Measurements from ENCODE around the gene ATP5F1B. TPM values are rescaled to one million over a fixed set of nuclear protein-coding genes. Genes with fewer than 3 reads are reported as not detected.

The ATP5F1B gene
- total RNA-seq, 3 donors from 2014 or later, result 874 to 1,329 (median 1,265) TPM

DNA sequence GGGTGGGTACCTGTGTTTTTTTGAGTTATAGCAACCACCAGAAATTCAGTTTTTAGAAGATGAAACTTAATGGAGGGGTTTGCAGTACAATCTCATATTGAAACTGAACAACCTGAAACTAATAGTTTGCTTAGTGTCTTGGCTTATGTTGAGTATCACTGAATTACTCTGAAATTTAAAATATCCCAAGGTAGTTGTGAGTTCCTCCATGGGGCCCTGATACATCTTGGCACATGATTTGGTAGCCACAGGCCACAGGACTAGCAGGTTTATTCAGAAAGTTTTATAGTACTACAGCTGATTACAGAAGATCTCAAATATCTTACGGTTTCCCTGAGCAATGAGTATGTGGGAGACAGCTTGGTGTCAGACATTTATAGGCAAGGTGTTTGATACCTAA, 31.9 kb upstream of the ATP5F1B start:
- Histone ChIP-seq H3K4me1 (ENCODE audit: low read depth) (peaks cover 67% of the 10 kb centered on the region), H3K4me3 (no peak overlapping the region), H3K9me3 (no peaks in the 10 kb centered on the region), H3K36me3 (ENCODE audit: low read depth) (no peaks in the 10 kb centered on the region)
- intact Hi-C loops (cut with DNase I, micrococcal nuclease), result no loop called here
- ATAC-seq (peak; percentile 5), DNase-seq (no peak)
- TF ChIP-seq, protein P1, sequence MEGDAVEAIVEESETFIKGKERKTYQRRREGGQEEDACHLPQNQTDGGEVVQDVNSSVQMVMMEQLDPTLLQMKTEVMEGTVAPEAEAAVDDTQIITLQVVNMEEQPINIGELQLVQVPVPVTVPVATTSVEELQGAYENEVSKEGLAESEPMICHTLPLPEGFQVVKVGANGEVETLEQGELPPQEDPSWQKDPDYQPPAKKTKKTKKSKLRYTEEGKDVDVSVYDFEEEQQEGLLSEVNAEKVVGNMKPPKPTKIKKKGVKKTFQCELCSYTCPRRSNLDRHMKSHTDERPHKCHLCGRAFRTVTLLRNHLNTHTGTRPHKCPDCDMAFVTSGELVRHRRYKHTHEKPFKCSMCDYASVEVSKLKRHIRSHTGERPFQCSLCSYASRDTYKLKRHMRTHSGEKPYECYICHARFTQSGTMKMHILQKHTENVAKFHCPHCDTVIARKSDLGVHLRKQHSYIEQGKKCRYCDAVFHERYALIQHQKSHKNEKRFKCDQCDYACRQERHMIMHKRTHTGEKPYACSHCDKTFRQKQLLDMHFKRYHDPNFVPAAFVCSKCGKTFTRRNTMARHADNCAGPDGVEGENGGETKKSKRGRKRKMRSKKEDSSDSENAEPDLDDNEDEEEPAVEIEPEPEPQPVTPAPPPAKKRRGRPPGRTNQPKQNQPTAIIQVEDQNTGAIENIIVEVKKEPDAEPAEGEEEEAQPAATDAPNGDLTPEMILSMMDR (IDR thresholded peaks at IDR 0.05), result no peak

DNA sequence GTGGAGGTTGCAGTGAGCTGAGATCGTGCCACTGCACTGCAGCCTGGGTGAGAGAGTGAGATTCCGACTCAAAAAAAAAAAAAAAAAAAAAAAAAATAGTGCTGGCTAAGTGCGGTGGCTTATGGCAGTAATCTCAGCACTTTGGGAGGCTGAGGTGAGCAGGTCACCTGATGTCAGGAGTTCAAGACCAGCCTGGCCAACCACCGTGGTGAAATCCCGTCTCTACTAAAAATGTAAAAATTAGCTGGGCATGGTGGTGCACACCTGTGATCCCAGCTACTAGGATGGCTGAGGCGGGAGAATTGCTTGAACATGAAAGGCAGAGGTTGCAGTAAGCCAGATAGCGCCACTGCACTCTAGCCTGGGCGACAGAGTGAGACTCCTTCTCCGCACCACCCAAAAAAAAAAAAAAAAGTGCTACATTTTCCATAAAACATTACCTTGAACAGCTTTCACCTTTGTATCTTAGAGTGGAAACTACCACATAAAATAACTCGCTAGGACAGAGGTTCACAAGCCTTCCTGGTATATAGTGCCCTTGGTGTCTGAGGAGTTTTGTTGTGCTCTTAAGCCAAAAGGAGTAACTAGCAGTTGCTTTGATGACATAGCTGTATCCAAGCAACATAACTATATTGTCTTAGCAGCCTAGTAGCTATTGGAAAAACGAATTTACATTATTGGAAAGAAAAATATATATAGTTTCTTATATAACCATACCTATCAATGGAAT, 31.2 kb upstream of the ATP5F1B start:
- no peaks in the 10 kb centered on the region for H3K9me3 ChIP-seq
- DNase-seq, result peak in 2 of 3 donors; percentile 27 to 58
- H3K4me3 ChIP-seq, result no peak overlapping the region
- TF ChIP-seq, protein P1 (IDR thresholded peaks at IDR 0.05), result no peak
- peaks cover 67% of the 10 kb centered on the region for H3K4me1 ChIP-seq (ENCODE audit: low read depth)
- intact Hi-C loops (cut with DNase I, micrococcal nuclease), result no loop called here
- peak; percentile 92 for ATAC-seq
- no peaks in the 10 kb centered on the region for H3K36me3 ChIP-seq (ENCODE audit: low read depth)

DNA sequence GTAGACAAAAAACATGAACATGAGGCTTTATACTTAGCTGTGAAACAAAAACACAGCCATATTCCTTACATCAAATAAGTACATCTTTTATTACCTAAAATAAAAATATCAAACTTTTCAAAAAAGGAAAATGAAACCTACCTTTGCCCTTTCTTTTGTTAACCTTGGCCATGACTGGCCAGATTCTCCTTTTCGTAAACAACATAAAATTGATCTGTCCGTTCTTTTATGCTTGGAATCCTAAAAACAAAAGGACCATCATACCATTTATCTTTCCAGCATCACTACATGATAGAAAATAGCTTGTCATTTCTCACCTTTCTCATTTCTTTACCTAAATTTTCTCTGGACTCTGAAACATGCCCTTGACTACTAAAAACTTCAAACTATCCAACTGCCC, 25.8 kb upstream of the ATP5F1B start:
- Histone ChIP-seq H3K4me1 (ENCODE audit: low read depth) (peaks cover 61% of the 10 kb centered on the region), H3K36me3 (ENCODE audit: low read depth) (no peaks in the 10 kb centered on the region), H3K9me3 (no peaks in the 10 kb centered on the region), H3K4me3 (no peak overlapping the region)
- TF ChIP-seq, protein P1 (IDR thresholded peaks at IDR 0.05), result no peak
- intact Hi-C loops (cut with DNase I, micrococcal nuclease), result no loop called here
- ATAC-seq (peak; percentile 38), DNase-seq (no peak)

DNA sequence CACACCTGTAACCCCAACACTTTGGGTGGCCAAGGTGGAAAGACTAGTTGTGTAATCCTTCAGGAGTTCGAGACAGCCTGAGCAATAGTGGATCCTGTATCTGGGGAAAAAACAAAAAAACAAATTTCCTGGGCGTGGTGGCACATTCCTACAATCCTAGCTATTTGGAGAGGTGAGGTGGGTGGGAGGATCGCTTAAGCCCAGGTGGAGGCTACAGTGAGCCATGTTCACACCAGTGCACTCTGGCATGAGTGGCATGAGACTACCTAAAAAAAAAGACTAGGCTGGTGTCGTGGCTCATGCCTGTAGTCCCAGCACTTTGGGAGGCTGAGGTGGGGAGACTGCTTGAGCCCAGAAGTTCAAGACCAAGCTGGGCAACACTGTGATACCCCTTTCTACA, 25.1 kb upstream of the ATP5F1B start:
- intact Hi-C loops (cut with DNase I, micrococcal nuclease), result no loop called here
- no peak overlapping the region for H3K4me3 ChIP-seq
- no peaks in the 10 kb centered on the region for H3K9me3 ChIP-seq
- H3K4me1 ChIP-seq (ENCODE audit: low read depth), result peaks cover 56% of the 10 kb centered on the region
- DNase-seq (peak in 1 of 3 donors; percentile 12), ATAC-seq (peak; percentile 20)
- TF ChIP-seq, protein P1 (IDR thresholded peaks at IDR 0.05), result no peak
- H3K36me3 ChIP-seq (ENCODE audit: low read depth), result no peaks in the 10 kb centered on the region

DNA sequence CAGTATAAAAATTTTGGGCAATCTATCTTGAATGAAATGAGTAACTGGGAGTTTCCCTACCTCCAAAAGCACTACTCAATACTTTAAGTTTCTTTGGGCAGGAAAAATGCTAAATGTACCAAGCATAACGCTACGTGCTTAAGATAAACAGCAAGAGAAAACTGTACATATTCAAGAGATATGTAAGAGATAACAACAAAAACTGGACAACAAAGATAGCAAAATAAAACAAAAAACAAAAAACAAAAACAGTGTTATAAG, 22.3 kb upstream of the ATP5F1B start:
- TF ChIP-seq, protein P1 (IDR thresholded peaks at IDR 0.05), result no peak
- Histone ChIP-seq H3K36me3 (ENCODE audit: low read depth) (no peaks in the 10 kb centered on the region), H3K4me1 (ENCODE audit: low read depth) (peaks cover 39% of the 10 kb centered on the region), H3K9me3 (no peaks in the 10 kb centered on the region), H3K4me3 (no peak overlapping the region)
- intact Hi-C loops (cut with DNase I, micrococcal nuclease), result no loop called here
- DNase-seq (no peak), ATAC-seq (no peak)

Data from mucosa of descending colon (tissue), 3 donors.